GOT3 (cell line): Measurements from ENCODE around the gene ESRRA.
A peak's percentile ranks its signal among the peaks of the same experiment; 100 is the strongest.

ENCODE experiments used
- DNase-seq: peaks from one replicate; lab custom pipeline; 2025; ENCODE audit warnings: mixed read lengths; lab: John Stamatoyannopoulos, UW

ESRRA gene

DNA sequence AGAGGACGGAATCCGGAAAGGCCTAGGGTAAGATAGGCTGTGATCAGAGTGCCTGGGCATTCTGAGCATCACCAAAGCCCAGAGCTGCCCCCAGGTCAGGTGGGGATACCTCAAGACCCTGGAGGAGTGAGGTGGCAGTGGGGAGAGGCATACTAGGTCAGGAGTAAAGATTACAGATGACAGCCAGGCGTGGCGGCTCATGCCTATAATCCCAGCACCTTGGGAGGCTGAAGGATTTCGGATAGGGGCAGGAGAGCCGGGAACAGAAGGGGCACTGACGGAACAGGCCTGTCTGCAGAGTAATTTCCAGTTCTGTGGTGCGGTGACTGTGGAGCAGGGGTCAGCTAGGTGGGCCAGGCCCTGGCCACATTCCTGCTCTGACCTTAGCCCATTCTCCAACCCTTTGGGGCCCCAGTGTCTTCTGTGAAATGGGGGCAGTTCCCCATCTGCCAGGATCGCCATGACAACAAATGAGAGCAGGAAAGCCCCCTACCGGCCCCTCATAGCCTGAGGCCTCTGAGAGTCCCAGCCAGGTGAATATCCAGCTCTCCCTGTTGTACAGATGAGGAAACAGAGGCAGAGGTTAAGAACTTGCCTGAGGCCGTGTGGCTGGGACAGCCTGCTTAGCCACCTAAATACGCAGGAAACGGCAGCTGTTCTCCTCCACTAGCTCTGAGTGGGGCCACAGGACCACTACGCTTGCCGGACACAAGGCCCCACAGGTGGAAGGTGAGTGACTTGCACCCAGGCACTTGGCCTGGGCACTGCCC lies 30.1 kb upstream of the ESRRA start:
- DNase-seq = no peak

DNA sequence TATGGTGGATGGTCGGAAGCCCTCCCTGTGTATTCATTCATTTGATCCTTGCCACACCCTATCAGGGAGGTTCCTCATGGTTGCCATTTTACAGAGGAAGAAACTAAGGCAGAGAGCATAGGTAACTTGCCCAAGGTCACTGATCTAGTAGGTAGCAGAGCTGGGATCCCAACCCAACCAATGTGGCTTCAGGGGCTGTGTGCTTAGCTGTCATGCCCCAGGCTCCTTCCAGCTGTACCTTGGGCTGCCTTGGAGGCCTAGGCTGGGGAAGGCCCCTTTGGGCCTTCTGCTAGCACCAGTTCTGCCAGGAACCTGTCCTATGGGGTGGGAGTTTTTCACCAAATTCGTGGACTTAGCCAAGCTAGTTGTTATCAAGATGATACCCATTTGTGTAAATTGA lies 29.5 kb upstream of the ESRRA start:
- DNase-seq = no peak

DNA sequence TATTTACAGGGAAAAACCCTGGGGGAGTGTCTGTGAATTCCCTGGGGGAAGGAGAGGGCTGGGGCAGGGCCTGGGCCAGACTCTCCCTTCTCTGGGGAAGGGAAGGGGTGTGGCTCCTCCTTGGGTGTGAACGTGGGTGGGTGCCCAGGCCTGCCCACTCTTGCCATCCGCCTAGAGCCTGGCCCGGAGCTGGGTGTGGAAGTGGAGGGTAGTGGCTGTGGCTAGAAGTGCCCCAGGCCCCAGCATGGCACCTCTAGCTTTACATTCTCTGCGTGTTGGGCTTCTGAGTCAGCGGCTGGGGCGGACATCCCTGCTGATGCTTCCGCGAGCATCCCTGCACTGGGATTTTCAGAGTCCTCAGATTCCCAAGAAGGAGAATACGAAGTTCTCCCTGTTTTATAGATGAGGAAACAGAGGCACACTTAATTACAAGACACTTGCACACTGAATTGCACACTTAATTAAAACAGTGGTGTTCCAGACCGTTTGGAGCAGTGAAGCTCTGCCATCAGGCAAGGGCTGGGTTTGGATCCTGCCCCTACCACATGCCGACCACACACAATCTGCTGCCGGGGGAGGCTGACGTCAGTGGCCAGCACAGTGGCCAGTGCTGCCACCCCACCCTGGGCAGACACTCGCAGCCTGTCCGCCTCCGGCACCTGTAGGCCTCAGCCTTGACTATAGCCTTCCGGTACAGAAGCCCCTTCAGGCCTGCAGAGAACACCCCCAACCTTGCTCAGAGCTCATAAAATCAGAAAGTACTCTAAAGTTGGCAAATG lies 28.5 kb upstream of the ESRRA start:
- no peak for DNase-seq

DNA sequence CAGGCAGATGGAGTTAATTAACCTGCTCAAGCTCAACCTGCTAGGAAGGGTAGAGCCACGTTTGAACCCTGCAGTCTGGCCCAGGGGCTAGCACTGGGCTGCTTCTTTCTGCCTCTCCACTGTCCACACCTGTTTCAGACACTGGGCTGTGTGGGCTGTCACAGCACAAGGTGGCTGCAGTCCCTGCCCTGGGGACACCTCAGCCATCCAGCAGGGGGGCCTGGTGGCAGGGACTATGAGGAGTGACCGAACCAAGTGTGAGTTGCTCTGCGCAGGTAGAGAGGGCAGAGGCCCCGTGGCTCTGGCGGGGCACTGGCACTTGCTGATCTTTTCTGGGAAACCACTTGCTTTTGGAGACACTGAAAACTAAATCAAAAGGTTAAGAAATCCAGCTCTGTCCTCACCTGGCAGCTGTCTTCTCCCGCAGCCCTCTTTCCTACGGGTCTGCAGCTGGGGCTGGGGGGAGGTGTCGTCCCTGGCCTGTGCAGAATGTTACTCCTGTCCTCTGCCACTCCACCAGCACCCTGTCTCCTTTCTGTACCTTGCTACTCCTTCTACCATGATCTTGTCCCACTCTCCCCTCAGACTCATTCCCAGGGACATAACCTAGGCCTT lies 26.6 kb upstream of the ESRRA start:
- DNase-seq = no peak

DNA sequence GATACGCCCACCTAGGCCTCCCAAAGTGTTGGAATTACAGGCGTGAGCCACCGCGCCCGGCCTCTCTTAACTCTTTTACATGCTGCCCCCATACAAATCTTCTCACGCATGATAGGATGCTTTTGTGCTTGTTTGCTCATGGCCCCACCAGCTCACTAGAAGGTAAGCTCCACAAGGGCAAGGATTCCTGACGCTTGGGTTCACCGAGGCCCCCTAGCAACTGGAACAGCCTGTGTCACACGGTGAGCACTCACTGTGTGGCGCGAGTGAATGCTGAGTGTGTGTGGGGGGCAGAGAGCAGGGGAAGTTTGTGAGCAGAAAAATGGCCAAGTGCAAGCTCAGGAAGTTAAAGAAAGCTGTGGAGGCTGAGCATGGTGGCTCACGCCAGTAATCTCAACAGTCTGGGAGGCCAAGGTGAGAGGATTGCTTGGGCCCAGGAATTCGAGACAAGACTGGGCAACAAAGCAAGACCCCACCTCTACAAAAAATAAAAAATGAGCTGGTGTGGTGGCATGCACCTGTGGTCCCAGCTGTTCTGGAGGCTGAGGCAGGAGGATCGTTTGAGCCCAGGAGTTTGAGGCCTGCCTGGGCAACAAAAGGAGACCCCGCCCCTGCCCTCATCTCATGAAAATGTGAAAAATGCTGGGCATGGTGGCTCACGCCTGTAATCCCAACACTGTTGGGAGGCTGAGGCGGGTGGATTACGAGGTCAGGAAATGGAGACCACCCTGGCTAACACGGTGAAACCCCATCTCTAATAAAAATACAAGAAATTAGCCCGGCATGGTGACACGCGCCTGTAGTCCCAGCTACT lies 23.2 kb upstream of the ESRRA start:
- no peak for DNase-seq

DNA sequence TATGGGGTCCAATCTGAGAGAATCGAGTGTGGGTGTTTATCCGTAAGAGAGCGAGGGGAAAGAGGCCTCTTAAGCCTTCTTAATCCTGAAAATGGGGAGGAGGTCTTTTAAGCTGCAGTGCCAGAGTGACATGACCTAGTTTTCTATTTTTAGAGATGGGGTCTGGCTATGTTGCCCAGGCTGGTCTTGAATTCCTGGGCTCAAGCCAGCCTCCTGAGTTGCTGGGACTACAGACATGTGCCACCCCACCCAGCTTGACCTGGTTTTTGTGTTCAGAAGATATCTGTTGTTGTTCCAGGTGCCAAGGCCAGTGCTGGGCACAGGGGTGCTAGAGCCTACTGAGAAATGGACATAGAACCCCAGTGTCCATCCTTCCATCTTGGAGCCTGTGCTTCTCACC lies 22.2 kb upstream of the ESRRA start:
- DNase-seq = no peak

DNA sequence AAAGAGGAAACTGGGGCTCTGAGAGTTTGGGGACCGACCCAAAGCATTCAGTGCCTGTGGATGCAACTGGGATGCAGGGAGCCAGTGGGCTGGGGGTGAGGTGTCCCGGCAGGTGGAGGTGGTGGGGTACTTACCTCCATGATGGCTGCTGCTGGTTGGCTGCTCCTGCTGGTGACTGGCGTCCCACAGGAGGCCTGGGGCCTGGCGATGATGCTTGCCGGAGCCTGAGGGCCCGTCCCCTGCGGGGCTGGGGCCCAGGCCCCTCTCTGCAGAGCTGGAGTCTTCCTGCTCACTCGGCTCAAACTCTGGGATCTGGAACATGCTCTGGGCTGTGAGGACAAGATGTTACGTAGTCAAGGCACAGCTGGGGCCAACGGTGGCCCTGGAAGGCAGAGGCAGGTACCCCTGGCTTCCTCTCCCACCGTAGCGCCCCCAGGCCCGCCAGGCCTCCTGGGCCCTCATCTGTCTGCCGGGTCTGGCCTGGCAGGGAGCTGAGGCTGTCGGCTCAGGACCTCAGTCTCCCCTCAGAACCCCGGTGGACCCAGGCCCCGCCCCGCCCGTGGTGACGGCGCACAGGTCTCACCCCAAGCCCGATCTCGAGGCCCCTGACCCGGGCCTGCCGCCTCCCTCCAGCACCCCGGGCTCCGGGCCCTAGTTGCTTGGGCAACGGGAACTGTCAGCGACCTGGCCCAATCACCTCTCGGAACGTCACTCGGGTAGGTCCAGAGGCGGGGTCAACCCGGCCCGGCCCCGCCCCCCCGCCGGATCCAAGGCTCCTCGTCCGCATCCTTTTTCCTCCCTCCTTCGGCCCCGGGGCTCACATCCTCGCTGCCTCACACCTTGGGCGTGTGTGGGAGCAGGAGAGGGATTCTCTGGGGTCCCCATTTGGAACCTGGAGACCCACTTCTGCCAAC lies 21.0 kb upstream of the ESRRA start, which contains the start of gene BAD:
TSS of gene BAD (minus strand) at position 618 of the 914 bp plus-strand sequence. CDS start at position 321, 297 bp downstream.
- DNase-seq = peak; percentile 85

DNA sequence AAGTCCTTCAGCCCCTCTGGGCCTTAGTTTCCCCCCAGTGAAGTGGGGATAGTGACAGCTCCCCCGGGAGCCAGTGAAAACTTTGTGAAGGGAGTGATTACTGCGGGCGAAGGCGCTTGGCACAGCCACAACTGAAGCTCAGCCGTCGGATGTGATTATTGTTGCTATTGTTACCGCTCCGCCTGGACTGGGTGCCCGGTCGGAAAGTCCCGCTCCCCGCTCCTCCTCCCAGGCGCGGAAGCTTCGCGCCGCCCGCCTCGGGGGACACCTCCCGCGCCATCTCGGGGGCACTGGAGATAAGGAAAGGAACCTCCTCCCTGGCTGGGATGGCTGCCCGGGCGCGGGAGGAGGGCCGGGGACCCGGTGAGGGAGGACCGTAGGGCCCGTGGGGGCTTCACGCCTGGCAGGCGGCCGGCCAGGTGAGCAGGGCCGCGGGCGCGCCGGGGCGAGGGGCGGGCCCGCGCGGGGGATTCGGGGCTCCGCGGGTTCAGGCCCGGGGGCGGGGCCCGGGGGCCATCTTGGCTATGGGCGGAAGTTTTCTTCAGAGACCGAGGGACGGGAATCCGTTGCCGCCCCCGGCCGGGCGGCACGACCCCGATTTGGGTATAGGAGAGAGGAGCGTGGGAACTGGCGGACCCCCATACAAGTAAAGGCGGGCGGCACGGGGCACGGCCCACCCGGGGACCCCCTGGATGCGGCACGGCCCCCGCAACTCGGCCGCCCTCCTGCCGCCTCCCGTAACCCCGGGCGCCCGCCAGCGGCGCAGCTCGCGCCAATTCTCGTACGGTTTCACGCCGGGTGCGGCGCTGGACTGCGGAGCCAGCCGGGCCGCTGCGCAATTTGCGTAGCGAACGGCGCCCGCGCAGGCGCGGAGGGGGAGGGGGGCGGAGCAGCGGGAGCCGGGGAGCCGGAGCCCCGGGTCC lies 20.1 kb upstream of the ESRRA start, which contains the start of gene GPR137:
TSS of gene GPR137 (plus strand) at position 887 of the 923 bp plus-strand sequence. CDS start 677 bp downstream, outside the sequence.
- DNase-seq = peak; percentile 54

DNA sequence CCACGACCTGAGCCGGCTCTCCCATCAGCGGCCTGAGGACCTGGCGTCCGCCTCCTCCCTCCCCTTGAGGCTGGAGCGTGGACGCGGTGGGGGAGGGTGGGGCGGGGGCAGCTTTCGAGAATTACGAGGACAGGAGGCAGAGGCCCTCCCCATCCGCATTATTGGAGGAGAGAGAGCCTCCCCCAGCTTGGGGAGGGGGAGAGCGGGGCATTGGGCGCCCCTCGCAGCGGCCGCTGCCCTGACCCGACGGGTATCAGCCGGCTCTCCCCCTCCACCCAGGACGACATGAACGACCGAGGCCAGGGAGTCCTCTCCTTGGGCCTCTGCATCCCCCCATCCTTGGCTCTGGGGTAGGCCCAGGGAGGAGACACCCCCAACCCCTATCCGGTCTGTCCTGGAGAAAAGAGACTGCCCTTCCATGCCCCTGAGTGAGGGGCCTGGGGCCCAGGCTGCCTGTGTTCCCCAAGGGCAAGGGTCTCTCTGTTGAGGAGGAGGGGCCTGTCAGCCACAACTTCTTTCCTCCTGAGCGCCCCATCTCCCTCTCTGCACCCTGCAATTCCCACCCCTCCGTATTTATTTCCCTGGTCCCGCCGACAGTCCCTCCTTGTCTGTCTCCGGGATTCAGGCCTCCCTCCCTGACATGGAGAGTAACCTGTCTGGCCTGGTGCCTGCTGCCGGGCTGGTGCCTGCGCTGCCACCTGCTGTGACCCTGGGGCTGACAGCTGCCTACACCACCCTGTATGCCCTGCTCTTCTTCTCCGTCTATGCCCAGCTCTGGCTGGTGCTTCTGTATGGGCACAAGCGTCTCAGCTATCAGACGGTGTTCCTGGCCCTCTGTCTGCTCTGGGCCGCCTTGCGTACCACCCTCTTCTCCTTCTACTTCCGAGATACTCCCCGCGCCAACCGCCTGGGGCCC lies 19.2 kb upstream of the ESRRA start:
- DNase-seq = no peak

DNA sequence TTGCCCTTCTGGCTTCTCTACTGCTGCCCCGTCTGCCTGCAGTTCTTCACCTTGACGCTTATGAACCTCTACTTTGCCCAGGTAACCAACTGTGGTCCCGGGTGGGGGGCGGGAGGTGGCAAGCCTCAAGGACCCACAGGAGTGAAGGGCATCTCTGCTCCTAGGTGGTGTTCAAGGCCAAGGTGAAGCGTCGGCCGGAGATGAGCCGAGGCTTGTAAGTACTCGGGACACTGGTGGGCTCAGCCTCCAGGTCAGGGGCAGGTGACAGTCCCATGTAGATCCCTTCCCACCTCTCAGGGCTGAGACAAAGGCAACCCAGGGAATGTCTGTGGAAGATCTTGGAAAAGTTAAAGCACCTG lies 18.5 kb upstream of the ESRRA start:
- no peak for DNase-seq

DNA sequence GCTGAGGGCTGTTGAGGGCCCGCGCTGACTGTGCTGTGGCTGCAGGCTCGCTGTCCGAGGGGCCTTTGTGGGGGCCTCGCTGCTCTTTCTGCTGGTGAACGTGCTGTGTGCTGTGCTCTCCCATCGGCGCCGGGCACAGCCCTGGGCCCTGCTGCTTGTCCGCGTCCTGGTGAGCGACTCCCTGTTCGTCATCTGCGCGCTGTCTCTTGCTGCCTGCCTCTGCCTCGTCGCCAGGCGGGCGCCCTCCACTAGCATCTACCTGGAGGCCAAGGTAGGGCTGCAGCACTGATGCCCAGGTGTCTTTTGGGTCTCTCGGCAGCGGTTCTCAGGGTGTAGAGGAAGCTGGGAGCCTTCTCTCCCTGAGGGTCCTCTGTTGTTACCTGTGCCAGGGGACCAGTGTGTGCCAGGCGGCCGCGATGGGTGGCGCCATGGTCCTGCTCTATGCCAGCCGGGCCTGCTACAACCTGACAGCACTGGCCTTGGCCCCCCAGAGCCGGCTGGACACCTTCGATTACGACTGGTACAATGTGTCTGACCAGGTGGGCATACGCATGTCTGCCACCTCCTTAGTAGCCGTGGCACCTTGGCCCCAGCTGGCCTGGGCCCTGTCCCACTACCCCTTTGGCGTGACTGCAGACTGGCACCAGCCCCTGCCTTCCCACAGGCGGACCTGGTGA lies 17.5 kb upstream of the ESRRA start:
- no peak for DNase-seq

DNA sequence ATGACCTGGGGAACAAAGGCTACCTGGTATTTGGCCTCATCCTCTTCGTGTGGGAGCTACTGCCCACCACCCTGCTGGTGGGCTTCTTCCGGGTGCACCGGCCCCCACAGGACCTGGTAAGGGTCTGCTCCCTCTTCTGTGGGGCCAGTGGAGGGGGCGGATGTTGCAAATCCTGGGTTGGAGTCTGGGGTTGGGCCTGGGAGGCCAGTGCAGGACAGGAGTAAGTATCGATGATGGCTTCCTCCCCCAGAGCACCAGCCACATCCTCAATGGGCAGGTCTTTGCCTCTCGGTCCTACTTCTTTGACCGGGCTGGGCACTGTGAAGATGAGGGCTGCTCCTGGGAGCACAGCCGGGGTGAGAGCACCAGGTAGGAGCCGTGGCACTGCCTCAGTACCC lies 17.0 kb upstream of the ESRRA start:
- DNase-seq = no peak

DNA sequence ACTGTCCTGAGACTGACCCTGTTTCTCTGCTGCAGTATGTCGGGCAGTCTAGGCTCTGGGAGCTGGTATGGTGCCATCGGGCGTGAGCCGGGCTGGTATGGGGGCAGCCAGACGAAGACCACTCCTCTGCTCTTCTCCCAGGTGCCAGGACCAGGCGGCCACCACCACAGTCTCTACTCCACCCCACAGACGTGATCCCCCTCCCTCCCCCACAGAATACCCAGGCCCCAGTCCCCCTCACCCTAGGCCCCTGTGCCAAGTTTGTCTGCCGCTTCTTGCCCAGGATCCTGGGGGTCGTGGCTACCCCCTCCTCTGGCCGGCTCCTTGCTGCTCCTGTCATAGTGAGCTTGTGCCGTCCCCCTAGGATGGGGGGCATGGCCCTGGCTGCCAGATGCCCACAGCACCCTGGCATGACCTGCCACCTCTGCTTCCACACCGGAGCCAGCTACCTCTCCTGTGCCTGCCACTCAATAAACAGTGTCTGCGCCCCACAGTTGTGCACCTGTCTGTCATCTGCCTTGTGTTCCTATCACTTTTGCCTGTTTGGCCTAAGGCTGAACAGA lies 16.2 kb upstream of the ESRRA start:
- no peak for DNase-seq

DNA sequence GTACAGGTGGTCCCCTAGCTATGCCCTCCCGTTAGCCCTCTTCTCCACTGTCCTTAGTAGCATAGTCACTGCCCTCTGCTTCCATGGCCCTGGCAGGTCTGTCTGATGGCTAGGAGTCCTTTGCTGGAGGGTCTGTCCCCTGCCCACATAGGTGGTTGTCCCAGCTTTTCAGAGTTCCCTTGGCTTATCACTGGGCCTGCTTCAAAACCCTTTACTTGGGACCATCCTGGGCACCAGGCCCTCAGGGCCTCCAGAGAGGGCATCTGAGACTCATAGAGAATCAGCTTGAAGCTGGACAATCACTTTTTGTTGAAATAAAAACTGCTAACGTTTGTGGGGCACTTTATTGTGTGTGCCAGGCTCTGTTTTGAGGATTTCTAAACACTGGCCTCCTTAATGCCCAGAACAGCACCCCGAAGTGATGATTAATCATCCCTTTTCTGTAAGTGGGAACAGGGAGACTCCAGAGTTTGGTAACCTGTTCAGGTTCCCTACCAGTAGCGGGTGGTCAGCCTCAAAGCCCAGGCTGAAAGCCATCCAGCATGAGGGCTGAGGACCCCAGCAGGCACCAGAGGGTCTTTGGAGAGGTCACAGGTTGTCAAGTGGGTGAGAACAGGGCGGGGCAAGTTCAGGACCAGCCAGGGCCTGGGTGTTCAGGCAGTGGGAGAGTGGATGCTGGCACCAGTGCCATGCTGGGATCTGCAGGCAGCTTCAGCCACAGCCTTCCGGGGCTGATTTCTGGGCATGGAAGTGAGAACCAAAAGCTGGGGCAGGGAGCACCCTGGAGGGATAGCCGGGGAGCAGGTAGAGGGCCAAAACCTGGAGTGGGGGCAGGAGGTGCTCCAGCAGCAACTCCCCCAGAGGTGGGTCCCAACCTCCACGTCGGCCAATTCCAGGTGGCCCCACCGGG lies 14.7 kb upstream of the ESRRA start:
- DNase-seq = no peak

DNA sequence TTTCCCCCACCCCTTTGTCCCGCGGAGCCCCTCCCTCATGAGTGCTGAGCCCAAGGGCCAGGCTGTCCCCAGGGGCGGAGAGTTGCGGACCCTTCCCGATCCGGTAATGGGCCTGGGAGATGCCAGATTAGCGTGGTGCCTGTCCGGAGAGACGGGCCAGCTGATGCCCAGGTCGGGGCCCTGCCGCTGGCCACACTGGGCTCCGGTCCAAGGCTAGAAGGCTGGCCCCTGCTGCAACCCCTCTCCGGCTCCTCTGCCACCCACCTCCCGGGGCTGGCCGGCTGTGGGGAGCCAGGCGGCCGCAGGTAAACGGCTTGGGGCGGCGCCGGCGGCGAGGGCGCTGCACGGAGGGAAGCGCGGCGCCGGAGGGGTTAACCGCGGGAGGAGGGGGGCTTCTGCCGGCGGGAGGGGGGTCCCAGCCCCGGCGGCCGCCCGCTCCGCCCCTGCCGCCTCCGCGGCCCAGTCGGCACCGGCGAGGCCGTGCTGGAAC lies 14.0 kb upstream of the ESRRA start, which contains the start of gene KCNK4:
TSS of gene KCNK4 (plus strand) at position 41 of the 490 bp plus-strand sequence. CDS start 1,717 bp downstream, outside the sequence.
- DNase-seq = no peak

DNA sequence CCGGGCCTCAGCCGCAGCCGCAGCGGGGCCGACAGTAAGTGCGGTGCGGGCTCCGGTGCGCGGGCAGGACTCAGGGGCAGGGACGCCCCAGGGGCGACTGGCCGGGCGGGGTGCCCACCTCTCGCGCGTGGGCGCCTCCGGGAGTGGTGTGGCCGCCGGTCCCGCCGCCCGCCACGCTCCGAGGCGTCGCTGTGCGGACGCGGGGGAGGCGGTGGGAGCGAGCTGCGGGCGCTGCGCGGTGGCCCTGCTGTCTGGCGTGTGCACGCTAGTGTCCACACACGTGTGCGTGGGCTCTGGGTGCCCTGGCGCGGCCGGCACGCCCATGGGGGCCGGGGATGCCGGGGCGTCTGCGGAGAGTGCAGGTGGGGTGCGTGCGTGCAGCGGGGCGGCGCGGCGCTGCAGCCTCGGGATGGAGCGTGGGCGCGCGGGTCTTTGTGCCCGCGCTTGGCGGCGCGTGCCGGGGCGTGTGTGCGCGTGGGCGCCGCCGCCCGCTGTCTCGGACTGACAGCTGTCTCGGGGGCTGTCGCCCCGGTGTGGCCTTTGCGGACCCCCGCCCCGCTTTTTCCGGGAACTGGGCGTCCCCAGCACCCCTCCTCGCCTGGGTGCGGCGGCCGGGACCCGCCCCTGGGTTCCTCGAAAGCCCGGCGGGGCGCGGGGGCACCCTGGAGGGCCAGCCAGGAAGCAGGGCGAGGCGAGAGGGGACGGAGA lies 13.4 kb upstream of the ESRRA start:
- no peak for DNase-seq
